ENCODE data around the gene HBB.

The HBB gene

GRCh38 chr11:5178046-5178837 is 48.6 kb downstream of the HBB start:
- DNase-seq (ENCODE audit: extremely low read depth, low read depth), result no peak
- TF ChIP-seq, protein P1, sequence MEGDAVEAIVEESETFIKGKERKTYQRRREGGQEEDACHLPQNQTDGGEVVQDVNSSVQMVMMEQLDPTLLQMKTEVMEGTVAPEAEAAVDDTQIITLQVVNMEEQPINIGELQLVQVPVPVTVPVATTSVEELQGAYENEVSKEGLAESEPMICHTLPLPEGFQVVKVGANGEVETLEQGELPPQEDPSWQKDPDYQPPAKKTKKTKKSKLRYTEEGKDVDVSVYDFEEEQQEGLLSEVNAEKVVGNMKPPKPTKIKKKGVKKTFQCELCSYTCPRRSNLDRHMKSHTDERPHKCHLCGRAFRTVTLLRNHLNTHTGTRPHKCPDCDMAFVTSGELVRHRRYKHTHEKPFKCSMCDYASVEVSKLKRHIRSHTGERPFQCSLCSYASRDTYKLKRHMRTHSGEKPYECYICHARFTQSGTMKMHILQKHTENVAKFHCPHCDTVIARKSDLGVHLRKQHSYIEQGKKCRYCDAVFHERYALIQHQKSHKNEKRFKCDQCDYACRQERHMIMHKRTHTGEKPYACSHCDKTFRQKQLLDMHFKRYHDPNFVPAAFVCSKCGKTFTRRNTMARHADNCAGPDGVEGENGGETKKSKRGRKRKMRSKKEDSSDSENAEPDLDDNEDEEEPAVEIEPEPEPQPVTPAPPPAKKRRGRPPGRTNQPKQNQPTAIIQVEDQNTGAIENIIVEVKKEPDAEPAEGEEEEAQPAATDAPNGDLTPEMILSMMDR (IDR thresholded peaks at IDR 0.05; ENCODE audit: low read depth, low read length), result no peak
